Measurements from ENCODE around the gene ZNF169.

DNA sequence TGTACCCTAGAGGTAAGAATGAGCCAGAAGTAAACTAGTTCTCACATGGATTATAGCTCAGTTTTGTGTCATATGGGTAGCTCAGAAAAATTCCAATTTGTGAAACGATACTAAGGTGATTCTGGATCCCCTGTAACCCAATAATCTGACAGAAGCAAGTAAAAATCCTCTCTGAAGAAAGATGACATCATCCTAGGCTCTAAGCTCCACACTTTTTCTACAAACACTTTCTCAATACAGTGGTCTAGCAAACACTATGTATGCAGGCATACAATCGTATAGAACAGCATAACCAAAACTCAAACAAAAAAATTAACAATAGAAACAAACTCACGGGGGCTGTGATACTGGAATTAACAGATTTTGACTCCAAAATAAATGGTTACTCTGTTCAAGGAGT is 26.7 kb upstream of the ZNF169 start:
- TF ChIP-seq POLR2A (IDR thresholded peaks at IDR 0.05) (no peak), EP300 (IDR thresholded peaks at IDR 0.05) (no peak)
- TF ChIP-seq, protein P1, sequence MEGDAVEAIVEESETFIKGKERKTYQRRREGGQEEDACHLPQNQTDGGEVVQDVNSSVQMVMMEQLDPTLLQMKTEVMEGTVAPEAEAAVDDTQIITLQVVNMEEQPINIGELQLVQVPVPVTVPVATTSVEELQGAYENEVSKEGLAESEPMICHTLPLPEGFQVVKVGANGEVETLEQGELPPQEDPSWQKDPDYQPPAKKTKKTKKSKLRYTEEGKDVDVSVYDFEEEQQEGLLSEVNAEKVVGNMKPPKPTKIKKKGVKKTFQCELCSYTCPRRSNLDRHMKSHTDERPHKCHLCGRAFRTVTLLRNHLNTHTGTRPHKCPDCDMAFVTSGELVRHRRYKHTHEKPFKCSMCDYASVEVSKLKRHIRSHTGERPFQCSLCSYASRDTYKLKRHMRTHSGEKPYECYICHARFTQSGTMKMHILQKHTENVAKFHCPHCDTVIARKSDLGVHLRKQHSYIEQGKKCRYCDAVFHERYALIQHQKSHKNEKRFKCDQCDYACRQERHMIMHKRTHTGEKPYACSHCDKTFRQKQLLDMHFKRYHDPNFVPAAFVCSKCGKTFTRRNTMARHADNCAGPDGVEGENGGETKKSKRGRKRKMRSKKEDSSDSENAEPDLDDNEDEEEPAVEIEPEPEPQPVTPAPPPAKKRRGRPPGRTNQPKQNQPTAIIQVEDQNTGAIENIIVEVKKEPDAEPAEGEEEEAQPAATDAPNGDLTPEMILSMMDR (IDR thresholded peaks at IDR 0.05) = no peak

Data from tibial nerve (tissue), 4 donors.